NAMALWA (cell line): ENCODE measurements around the gene PDSS1.
A peak's percentile ranks its signal among the peaks of the same experiment; 100 is the strongest.

ENCODE experiments used
- DNase-seq: peaks from one replicate; pipeline ENCODE4 v3.0.0-alpha.2; 2015; ENCODE audit warnings: low spot score

Gene PDSS1

GRCh38 chr10:26699631-26700030, 2.1 kb downstream of the PDSS1 start:
- no peak for DNase-seq

GRCh38 chr10:26700884-26701630, 3.6 kb downstream of the PDSS1 start:
- no peak for DNase-seq

- no peak for DNase-seq
These were observed 5.6 kb downstream of the PDSS1 start for GRCh38 chr10:26703096-26703495.

GRCh38 chr10:26703974-26704373, 6.5 kb downstream of the PDSS1 start:
- no peak for DNase-seq

GRCh38 chr10:26706206-26706605, 8.7 kb downstream of the PDSS1 start:
- DNase-seq: no peak

- DNase-seq: no peak
These were observed 9.4 kb downstream of the PDSS1 start for GRCh38 chr10:26706936-26707335.

GRCh38 chr10:26711324-26711723, 13.8 kb downstream of the PDSS1 start:
- DNase-seq: no peak

GRCh38 chr10:26714415-26715136, 17.1 kb downstream of the PDSS1 start:
- no peak for DNase-seq

- DNase-seq: no peak
These were observed 17.6 kb downstream of the PDSS1 start for GRCh38 chr10:26715137-26715487.

GRCh38 chr10:26717476-26717875, 20.0 kb downstream of the PDSS1 start:
- no peak for DNase-seq

- DNase-seq: no peak
These were observed 24.1 kb downstream of the PDSS1 start for GRCh38 chr10:26721561-26721960.

- no peak for DNase-seq
These were observed 25.5 kb downstream of the PDSS1 start for GRCh38 chr10:26723016-26723415.

GRCh38 chr10:26725837-26726727, 28.6 kb downstream of the PDSS1 start:
- DNase-seq: peak; percentile 74

- DNase-seq: no peak
These were observed 29.5 kb downstream of the PDSS1 start for GRCh38 chr10:26727005-26727404.

- no peak for DNase-seq
These were observed 31.5 kb downstream of the PDSS1 start for GRCh38 chr10:26728957-26729356.

- DNase-seq: no peak
These were observed 31.9 kb downstream of the PDSS1 start for GRCh38 chr10:26729395-26729794.

- DNase-seq: no peak
These were observed 33.1 kb downstream of the PDSS1 start for GRCh38 chr10:26730552-26730951.

GRCh38 chr10:26733750-26734568, 36.5 kb downstream of the PDSS1 start:
- DNase-seq: no peak

- no peak for DNase-seq
These were observed 37.9 kb downstream of the PDSS1 start for GRCh38 chr10:26735435-26735834.

- DNase-seq: peak; percentile 82
These were observed 40.2 kb downstream of the PDSS1 start for GRCh38 chr10:26737730-26738129.

- peak; percentile 56 for DNase-seq
These were observed 40.9 kb downstream of the PDSS1 start for GRCh38 chr10:26738301-26738911.
